NCI-H345 (cell line): ENCODE data around the gene CACNA1C.
A peak's percentile ranks its signal among the peaks of the same experiment; 100 is the strongest.

ENCODE experiments used
- DNase-seq: peaks from one replicate; lab custom pipeline; 2025; lab: John Stamatoyannopoulos, UW

Gene CACNA1C

GRCh38 chr12:2366711-2367110, 313.9 kb downstream of the CACNA1C start:
- no peak for DNase-seq

GRCh38 chr12:2372178-2372577, 319.4 kb downstream of the CACNA1C start:
- DNase-seq = no peak

- no peak for DNase-seq
Observed at GRCh38 chr12:2372735-2373134, 319.9 kb downstream of the CACNA1C start.

- DNase-seq = no peak
Observed at GRCh38 chr12:2373307-2373706, 320.5 kb downstream of the CACNA1C start.

- no peak for DNase-seq
Observed at GRCh38 chr12:2374092-2374906, 321.5 kb downstream of the CACNA1C start.

GRCh38 chr12:2375871-2376270, 323.1 kb downstream of the CACNA1C start:
- no peak for DNase-seq

DNA sequence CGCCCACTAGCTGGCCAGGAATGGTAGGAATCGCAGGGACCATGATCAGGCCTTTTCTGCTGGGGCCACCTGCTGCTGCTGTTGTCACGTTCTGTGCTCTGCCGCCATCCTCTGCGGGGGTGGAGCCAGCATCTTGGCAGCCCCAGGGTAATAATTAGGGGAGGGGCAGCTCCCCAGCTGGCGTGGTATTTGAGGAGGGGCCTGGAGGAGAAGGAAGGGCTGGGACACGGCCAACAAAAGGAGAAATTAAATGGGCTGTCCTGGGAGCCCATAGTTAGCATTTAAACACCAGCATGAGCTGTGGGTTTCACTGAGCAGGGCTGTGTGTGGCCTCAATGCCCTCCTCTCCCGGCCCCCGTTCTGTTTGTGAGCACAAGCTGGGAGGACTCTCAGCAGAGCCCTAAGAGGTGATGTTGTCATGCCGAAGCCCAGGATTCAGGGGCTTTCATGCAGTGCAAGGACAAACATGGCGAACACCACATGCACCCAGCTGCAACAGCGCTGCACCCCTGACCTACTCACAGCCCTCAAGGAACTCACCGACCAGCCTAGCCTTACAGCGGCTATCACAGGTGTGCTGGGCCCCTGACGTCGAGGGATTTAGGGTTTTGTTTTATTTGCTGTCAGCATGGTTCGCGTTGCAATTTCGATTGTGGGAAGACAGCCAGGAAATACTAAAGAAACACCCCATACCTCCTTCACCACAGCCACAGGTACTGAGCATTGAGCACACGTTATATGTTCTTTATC, 324.3 kb downstream of the CACNA1C start:
- DNase-seq = peak; percentile 81

- DNase-seq = no peak
Observed at GRCh38 chr12:2378835-2379330, 326.1 kb downstream of the CACNA1C start.

GRCh38 chr12:2380946-2381345, 328.2 kb downstream of the CACNA1C start:
- no peak for DNase-seq

- DNase-seq = no peak
Observed at GRCh38 chr12:2382370-2383155, 329.8 kb downstream of the CACNA1C start.

GRCh38 chr12:2383325-2384028, 330.7 kb downstream of the CACNA1C start:
- DNase-seq = no peak

DNA sequence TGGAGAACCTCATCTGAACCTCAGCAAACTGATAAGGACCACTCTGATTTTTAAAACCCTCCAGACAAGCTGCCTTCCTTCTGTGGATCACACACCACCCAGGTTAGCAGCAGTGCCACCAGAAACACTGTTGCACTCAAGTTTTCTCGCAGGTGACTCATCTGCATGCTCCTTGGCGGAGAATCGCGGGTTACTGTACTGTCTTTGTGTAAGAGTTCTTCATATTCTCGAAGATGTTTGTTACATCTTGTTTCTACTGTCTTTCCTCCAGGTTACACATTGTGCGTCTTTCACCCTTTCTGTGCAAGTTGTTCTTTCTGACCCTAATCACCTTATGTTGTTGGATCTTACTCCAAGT, 331.2 kb downstream of the CACNA1C start:
- DNase-seq = no peak

DNA sequence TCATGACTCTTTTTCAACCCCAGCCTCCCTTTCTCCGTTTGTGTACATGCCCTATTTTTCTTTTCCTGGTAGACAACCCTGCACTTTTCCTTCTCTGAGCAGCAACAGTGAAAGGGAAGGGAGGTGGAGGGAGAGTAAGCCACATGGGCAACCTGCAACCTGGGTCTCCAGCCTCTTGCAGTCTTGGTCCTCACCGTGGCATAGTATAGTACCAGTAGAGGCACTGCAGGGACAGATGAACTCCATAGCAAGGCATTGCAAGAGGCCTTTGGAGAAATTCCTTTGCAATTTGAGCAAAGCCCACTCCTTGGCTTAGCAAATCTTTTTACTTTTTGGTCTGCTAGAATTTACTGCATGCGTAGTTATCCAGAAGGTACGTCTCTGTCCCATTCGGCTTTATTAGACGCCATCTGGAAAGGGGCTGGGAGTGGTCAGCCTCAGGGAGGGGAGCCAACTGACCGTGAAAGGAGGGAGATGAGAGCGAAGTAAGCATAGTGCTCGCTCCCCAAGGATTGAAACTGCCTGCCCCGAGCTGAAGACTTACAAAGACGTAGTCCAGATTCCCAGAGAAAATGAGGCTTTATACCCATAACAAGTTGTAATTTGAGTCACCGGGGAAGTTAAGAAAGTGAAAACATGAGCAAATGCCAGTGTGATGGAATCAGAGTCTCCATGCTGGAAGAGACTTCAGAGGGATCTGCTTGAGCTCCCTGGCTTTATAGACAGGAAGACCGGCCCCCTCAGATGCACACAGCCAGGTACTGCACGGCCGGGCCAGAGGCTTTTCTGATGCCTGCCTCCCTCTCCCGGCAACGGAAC, 332.0 kb downstream of the CACNA1C start:
- no peak for DNase-seq

DNA sequence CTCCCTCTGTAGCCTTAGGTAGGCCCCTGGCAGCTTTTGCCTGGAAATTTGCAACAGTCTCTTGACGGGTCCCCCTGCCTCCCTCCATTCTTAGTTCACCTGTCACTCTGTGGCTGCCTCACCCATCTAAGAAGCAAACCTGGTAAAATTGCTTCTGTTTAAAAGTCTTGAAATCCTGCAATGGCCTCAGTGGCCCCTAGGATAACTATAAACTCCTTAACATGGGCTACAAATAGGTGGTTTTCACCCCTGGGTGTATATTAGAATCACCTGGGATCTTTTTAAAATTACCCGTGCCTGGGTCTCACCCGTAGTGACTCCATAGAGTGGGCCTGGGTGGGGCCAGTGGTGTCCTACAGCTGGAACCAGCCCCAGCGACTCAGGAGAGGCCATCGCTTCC, 332.7 kb downstream of the CACNA1C start:
- no peak for DNase-seq

- DNase-seq = no peak
Observed at GRCh38 chr12:2386566-2386965, 333.8 kb downstream of the CACNA1C start.

DNA sequence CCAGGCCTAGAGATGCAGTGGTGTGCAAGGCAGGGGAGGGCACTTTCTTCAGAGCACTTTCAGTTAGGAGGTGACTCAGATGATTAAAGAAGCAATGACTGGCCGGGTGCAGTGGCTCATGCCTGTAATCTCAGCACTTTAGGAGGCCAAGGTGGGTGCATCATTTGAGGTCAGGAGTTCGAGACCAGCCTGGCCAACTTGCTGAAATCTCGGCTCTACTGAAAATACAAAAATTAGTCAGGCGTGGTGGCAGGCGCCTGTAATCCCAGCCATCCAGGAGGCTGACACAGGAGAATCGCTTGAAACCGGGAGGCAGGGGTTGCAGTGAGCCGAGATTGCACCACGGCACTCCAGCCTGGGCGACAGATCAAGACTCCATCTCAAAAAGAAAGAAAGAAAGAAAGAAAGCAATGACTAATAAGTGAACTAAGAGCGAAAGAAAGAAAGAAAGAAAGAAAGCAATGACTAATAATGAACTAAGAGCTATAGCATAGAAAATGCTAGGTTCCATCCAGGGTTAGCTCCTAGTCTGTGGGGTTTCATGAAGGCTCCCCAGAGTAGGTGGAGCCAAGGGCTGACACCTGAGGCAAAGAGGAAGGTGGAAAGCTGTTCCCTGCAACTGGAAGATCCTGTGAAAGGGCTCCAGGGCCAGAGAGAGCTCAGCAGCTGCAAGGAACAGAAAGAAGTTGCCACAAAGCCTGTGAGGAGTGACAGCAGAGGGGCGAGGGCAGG, 334.5 kb downstream of the CACNA1C start:
- DNase-seq = no peak

DNA sequence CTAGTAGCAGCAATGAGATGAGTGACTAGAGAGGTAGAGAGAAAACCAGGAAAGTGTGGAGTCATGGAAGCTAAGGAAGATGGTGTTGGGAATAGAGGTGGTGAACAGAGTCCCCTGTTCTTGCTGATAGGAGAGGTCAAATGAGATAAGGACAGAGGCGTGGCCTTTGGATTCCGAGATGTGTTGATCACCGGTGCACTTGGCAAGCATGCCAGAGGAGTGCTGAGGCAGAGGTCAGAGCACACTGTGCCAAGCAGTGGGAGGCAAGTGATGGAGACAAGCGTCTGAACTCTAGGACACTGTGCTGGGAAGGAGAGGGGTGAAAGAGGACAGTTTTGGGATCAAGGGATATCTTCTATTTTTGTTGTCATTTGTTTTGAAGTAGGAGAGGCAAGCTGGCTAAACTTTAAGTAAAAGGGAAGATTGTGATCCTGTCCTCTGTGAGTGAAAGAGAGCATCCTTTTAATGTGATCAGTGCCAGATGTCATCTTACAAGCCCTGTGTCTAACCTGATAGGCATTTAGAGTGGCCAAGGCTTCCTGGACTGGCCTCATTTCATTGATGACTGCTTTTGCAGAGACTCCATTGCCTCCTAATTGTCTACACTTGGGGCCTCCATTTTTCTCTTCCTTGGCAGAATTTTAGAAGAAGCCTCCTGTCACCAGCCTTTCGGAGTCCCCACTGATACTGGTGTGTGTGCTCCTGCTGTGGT, 336.4 kb downstream of the CACNA1C start:
- DNase-seq = no peak

DNA sequence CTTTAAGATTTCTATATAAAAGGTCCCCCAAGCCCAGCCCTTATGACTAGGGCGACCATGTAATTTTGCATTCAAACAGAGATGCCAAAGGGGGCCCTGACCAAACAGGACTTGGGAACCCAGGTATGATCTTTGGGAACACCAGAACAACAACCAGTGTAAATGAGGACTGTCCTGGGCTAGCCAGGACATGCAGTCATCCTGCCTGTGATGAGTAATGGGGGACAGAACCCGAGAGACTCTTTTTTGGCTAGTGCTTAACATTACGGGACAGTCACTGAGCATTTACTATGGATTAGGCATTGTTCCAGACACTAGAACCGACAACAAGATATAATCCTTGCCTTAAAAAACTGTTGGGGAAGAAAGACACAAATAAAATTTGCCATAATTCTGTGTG, 337.3 kb downstream of the CACNA1C start:
- DNase-seq = no peak

DNA sequence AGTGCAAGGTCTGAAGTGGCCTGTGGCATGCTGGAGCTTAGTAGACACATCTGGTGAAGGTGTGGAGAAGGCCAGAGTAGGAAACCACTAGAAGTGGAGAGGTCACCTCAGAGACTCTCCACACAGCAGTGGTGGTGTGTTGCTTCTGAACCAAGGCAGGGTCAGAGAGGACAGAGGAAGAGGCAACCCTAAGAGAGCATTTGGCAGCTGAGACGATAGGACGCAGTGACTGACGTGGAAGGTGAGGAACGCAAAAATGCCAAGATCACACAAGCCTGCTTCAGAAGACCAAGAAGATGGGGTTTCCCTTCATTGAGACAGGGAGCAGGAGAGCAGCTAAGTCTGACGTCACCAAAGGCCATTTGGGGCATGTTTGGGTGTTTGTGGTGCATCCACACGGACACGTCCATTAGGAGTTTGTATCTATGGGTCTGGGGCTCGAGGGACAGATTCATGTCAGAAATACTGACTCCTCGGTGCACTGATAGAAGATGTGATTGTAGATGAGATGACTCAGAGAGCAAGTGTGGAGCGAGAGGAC, 338.1 kb downstream of the CACNA1C start:
- DNase-seq = no peak
